HuH-7 (cell line): ENCODE data around the gene TEX51.

ENCODE experiments used
- DNase-seq: peaks from one replicate; pipeline ENCODE4 v3.0.0; 2011; ENCODE audit warnings: low spot score

Gene TEX51

DNA sequence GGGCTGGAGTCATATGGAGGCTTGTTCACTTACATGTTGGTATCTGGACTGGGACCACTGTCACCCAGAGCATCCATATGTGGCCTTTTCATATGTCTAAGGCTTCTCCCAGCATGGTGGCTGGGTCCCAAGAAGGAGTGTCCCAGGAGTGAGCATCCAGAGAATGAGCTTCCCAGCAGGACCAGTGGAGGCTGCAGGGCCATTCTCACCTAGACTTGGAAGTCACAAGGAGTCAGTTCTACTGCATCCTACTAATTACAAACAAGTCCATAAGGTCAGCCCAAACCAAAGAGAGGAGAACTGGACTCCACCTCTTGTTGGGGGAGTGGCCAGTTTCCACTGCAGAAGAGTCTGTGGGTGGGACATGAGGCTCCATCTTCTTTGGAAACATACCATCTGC lies 5.1 kb upstream of the TEX51 start:
- no peak for DNase-seq

DNA sequence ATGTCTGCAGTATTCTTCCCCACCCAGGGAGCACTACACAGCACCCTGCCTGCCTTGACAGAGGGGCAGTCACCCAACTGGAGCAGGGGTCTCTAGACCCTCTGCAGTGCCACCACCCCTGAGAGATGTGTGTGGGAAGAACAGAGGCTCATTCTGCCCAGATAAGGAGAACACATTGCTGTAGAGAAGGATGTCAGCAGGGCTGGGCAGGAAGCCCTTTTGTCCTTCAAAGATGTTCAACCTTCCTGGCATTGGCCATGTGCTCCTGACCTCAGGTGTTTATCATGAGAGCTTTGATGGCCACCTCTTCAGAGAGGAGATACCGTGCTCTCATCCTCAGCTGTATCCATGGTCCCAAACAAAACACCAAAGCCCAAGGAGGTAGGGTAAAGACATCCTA lies 4.6 kb upstream of the TEX51 start:
- DNase-seq, result no peak

DNA sequence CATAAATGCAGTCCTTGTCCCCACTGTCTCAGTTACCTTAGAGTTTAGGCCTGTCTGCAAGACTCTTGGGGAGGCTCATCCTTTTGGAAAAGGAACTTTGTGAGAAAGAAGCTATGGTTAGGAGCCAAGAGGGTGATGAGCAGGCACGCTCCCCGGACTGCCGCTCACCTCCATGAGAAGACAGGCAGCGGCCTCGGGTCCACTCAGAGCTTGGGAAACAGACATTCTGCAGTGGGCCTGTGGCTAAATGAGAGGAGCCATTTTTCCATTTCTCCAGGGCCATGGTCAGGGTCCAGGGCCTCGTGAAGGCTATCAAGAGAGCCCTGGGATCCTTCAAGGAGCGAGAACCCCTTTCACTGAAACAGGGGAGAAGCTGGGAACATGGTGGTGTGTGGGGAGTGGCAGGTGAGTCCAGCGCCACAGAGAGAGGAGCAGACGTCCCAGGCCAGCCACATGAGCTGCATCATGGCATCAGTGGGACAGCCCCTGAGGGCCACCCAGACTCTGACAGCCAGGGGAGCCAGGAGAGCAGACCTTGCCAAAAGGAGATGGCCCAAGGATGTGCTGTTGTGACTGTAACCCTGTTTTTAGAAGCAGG lies 4.0 kb upstream of the TEX51 start:
- no peak for DNase-seq

DNA sequence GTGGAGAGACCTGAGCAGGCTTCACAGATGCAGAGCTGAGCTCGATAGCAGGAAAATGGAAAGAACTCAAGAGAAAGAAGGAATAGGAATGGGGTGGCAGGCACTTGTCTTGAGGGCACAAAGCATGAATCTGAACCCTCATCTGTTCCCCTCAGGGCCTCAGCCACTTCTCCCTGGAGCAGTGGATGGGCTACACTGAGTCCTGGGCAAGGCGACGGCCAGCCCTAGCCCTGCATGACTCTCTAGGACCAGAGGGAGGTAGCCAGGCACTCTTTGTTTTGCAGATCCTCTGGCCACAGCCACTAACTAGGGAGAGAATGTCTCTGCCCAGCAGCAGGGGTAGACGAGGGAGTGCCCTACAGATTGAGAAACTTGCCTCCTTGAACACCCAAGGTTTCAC lies 3.4 kb upstream of the TEX51 start:
- no peak for DNase-seq

DNA sequence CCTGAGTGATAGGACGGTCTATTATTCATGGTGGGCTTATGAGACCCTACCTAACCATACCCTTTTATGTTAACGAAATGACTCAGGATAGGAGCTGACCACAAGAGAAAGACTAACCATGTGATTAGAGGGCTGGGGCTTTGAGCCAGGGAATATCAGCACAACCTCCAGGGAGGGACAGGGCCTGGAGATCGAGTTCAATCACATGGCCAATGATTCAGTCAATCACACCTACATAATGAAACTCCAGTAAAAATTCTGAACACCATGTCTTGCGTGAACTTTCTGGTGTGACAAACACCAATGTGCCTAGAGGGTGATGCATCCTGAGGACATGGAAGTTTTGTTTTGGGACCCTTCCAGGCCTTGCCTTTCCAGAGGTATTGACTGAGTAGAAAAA lies 2.2 kb upstream of the TEX51 start:
- DNase-seq, result no peak

DNA sequence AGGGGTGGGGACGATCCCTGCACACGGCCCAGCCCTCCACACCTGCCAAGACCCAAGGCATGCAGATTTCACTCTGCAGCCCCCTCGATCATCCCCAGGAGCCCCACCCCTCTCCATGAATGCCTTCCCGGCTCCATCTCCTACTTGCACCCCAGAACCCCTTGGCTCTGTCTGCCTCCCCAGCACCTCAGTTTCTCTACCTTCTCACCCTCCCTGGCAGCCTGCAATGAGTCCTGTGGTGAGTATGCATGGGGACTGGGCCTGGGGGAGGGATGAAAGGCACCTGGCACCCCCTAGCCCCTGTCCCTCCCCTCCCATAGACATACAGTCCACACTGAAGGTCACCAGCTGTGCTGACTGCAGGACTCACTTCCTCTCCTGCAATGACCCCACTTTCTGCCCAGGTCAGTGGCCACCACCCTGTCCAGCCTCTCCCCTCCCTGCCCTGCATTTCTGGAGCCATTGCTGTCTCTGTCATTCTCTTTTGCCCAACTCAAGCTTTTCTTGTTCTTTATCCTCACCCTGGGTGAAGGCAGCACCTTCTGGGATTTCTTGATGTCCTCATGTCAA lies 1.0 kb downstream of the TEX51 start:
- no peak for DNase-seq

DNA sequence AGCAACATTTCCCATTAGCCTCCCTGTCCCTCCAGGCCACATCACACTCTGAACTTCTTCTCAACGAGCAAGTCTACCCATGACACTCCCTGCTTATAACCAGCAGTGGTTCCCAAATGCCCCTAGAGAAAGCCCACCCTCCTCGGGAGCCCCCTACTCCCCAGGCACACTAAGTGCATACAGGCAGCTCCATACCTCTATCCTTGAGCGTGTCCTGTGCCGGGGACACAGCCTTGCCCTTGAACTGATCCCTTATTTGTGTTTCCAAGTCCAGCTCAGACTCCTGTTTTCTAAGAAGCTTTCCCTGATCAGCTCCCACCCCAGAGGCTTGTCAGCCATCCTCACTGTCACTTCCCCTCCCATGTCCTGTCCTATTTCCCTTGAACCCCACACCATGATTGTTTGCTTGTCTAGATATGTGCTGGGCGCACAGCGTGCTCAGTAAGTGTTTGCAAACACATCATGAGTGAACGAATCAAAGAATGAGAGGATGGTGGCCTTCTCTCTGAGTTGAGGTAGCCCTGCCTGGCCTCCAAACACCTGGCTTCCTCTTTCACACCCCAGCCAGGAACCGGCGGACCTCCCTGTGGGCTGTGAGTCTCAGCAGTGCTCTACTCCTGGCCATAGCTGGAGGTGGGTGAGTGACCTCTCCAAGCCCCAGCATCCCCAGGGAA lies 2.1 kb downstream of the TEX51 start:
- DNase-seq, result no peak

DNA sequence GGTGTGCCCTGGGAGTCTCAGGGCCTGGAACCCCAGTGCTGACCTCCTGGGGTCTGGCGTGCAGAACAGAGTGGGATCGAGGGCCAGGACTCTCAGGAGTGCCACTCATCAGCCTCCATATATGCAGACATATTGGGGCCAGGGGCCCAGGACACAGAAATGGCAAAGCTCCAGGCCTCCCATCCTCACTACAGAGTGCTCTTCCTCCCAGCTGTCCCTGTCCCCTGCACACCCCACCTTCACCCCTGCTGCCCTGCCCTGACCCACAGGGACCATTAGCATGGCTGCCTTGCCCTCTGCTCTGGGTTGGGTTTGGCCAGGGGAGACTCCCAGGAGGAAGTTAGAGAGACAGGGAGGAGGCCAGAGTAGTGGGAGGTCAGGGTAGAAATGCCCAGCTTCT lies 2.8 kb downstream of the TEX51 start:
- no peak for DNase-seq

DNA sequence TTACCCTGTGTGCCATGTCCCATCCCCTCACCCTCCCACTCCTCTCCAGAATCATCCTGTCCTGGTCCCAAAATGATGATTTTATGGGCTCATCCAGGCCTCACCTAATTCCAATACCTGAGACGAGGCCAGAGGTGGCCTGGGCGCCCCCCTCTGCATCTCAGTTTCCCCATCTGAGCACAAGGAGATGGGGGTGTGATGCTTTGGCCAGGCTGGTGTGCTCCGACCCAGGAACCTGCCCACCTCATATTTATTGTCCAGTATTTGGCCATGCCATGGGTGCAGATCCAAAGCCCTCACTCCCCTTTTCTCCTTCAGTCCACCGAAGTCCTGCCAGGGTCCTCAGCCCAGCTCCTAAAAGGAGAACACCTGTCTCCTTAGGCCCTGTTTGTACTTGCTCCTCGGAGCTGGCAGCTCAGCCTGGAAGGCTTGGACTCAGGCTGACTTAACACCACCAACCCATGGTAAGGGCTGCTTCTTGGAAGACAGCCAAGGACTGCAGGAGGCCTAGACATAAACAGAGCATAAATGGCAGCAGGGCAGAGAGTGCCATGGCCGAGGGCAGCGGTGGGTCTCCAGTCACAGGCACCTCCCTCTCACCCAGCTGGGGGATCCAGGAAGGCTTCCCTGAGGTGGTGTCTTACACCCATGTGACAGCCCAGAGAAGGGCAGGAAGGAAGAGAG lies 3.6 kb downstream of the TEX51 start:
- no peak for DNase-seq

DNA sequence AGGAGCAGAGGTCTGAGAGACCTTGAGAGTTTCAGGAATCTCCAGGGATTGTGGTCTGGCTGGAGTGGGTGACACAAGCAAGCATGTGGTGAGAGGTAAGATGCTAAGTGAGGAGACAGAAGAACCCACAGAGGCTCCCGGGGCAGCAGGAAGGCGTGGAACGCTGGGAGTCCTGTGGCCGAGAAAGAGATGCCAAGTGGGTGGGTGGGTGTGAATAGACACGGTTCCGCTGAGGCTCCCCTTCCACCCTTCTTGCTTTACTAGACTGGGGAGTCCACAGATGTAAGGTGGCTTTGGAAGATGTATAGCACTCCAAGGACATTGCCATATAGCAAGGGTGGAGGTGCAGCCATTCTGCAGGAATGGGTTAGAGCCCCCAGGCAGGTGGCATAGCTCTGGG lies 4.2 kb downstream of the TEX51 start:
- no peak for DNase-seq

DNA sequence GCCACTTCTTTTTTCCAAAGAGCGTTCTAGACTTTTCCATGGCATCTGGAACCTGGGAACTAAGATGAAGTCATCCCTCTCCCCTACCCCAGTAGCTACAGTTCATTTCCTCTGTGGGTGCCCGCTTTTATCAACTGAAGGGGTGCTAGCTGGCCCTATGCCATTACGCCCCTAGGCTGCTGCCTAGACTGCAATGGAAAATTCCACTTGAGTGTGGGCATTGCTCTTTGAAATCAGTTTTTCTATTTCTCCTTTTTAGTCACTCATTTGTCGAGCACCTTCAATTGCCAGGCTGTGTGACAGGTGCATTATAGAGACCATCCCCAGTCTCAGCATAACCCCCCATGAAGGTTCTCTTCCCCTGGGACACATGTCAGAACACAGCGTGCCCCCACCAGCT lies 7.3 kb downstream of the TEX51 start:
- no peak for DNase-seq

DNA sequence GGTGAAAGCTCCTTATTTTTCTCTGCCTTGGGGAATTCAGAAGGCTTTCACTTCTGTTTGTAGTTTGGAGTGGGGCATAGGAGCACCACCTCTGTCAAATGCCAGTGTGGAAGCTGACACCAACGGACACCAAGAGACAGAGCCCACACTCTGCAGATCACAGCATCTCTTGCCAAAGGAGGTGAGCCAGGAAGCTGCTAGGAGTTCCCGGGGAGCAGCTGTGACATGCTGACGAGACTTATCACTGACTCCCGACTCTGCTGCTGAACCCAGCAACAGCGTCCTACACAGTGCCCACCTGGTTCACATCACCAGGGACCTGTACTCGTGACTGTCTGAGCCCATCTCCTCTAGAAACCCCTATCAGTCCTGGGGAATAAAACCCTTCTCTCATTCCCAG lies 8.1 kb downstream of the TEX51 start:
- no peak for DNase-seq

DNA sequence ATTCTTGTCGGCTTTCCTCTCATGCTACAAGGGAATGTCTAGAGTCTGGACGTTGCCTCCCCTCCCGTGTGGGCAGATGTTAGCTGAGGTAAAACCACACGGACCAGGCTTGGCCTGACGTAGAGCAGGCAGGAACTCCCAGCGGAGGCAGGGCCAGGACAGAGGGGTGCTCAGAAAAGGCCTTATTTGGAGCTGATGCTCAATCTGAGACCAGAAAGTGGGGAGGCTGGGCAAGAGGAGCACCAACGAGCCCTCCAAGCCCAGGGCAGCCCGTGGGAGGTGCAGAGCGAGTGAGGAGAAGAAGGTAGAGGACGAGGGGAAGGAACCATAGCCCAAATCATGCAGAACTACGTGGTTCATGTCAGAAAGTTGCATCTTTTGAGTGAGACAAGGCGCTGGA lies 9.0 kb downstream of the TEX51 start:
- no peak for DNase-seq

DNA sequence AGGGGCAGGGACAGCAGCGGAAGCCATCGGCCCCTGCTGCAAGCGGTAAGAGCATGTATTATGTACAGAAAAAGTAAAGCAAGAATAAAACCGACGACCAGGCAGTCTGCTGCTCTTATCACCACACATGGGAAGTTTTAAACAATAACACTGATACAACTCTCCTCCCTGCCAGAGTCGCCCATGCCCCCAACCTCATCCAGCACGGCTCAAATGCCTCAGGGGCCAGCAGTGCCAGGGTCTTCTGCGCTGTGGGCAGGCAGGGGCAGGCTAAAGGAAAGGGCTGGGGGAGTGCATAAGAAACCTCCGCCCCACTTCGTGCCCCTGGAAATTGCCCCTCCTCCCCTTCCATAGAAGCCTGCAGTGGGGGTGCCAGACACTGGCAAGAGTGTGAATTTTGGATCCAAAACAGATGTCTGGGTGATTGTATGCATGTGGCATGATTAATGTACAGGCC lies 10.1 kb downstream of the TEX51 start:
- DNase-seq, result no peak

DNA sequence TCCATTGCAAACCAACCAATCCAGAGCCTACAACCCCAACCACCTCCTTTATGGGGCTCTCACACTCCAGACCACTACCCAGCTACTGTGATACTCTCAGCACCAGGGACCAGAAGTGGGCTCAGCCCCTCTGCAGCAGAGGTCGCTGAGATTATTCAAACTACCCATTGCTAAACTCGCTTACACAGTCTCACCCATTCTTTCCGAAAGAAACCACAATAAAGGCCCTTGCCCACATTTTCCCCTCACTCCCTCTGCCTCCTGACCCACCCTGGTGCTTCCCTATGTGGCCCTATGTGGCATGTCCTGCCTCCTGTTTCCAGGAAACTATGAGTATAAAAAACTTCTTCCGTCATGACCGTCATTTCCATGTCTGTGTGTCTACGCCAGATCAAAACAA lies 10.7 kb downstream of the TEX51 start:
- no peak for DNase-seq

DNA sequence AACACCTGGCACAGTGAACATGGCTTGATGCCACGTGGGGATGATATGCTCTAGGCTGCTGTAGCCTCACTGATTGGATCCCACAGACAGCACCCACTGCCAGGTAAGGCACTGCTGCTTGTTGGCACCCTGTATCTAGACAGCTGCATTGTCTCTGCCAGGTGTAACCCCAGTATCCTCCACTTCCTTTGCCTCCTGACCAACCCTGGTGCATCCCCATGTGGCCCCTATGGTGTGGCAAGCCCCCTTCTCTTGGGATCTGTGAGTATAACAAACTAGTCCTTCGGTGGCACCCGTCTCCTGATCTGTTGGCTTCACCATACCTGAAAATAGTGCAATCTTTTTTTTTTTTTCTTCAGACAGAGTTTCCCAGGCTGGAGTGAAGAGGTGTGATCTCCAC lies 11.1 kb downstream of the TEX51 start:
- no peak for DNase-seq

DNA sequence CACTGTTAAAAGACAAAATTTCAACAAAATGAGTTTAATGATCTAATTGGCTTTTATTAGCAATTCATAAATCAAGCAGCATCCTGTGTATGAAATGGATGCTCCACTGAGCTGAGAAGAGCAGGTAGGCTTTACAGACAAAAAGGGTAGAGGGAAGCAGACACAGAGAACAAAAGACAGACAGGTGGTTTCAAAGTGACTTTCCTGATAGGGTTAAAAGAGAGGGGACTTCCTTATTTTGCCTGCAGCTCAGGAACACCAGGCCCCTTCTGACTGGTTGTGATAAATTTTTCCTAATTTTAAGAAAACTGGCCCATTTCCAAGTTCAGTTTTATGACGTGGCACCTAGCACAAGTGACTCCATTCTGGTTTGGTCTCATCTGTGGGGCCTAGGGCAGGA lies 11.9 kb downstream of the TEX51 start:
- DNase-seq, result no peak

DNA sequence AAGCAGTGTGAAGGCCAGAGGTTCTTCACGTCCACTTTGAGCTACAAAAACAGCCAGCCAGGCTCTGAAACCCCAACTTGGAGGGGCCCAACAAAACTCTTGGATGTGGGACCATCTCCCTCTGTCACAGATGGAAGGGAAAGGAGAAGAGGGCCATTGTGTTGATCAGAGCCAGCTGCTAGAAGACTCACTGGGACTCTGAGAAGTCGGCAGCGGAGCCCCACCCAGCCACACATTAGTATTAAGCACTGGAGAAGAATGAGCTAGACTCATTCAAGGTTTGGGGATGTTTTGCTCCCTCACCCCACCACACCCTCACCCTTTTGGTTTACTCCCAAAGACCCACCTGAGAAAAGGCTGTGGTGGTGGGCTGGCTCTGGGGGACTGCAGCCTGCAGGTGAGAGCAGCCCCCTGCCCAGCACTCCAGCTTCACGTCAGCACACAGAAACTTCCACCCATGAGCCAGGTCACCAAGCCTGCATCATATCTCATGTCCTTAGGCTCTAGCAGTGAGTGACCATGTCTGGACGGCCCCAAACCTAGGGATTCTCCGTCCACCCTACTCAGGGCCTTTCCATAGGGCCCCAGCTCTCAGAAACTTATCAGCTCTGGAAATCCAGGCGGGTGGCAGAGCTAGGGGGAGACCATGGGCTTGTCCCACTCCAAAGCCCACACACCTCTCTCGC lies 12.6 kb downstream of the TEX51 start:
- no peak for DNase-seq

DNA sequence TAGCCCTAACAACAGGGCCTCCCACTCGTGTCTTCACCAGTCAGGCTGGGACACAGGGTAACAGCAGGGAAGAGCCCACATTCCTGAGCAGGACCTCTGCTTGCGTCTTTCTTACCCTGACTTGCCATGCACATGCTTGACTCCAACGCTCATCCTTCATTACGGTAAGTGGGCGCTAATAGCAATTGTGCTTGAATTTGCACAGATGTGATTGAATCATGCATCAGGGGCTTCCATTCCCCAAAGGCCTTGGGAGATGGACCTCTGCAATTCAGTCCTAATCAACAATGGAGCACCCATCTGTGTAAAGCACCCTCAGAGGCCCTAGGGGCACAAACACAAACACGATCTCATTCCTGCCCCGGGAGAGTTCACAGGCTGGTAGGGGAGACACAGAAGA lies 13.5 kb downstream of the TEX51 start:
- no peak for DNase-seq

DNA sequence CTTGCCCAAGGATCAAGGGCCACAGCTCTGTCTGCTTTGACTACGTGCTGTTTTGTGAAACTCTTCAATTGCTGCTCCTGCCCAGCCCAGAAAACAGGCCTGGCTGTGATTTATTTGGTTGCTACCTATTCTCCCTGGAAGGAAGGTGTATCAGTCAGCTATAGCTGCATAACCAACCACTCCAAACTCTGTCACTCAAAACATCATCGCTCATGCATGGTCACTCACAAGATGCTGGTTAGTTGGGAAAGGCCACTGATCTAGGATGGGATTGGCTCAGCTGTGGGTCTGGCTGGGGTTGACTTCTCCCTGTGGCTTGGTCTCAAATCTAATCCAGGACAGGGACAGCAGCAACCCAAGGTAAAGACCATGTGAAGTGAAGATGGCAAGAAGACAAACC lies 14.6 kb downstream of the TEX51 start:
- DNase-seq, result no peak

DNA sequence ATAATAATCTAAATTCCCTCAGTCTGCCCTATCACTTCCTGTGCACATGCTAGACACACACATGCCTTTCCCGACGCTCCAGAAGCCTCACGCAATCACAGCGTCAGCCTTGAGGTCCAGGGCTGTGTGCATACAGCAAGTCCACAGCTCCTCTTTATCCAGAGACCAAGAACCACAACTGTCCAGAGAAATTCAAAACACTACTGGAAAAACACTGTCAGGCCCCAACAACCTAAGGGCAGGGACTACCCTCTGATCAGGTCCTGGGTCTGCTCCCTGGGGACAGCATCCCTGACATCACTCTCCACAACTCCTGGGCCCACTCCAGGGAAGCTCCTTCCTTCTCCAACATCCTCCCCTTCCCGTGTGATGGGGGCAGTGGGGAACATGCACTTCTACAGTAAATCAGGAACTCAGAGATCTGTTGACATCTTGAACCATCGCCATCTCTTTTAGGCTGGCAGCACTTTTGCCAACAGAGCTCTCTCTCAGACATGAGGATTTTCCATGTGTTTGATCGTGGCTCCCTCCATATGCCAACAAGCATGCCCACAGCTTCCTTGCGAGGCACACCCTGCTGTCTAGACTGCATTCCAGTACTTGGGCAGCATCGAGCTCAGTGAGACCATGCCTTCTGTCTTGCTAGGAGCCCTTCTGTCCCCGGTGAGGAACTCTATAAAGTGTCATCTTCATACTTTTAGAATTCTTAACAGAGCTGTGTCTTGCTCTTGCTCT lies 15.4 kb downstream of the TEX51 start:
- no peak for DNase-seq
